K562 (cell line): ENCODE measurements around the gene ZFAND3. TPM values are rescaled to one million over a fixed set of nuclear protein-coding genes. Genes with fewer than 3 reads are reported as not detected.

Source experiments
- ATAC-seq: fragments of 200-7000 bp; cut with Tn5 transposase; 3 replicates; pipeline ENCODE4 v1.9.1; 2020; ENCODE audit warnings: moderate library complexity
- BruUV-seq: library from RNA; stranded (reverse); fragments of 400-500 nt; replicated peaks from 2 replicates; lab custom pipeline; 2021; lab: Mats Ljungman, UMichigan
- CTCF ChIA-PET: fragments of 300-600 bp; formaldehyde crosslinking; extraction: SDS; loops from one replicate; lab custom pipeline; 2021; ENCODE audit warnings: low intra/inter-chr PET ratio; lab: Yijun Ruan, JAX
- POLR2A ChIA-PET: fragments of 300-600, 350-650 bp; sonication (Branson Sonifier 250); formaldehyde crosslinking; extraction: SDS; loops from one replicate; lab custom pipeline; 2021; ENCODE audit warnings: antibody characterized with exemption, inconsistent platforms; lab: Yijun Ruan, JAX
- DNase-seq, 4 experiments: peaks; one replicate each; pipeline versions ENCODE4 v3.0.0 to v3.0.0-alpha.2; 2011 to 2018; ENCODE audit warnings: low spot score in 3 of 4, mixed read lengths in 3 of 4; ENCODE audit errors: extremely low read depth in 1 of 4
- FAIRE-seq: peaks from 2 replicates; lab custom pipeline; 2011; peaks lifted over from hg19 to GRCh38; lab: Jason Lieb, UNC
- H2AFZ ChIP-seq: 2 replicates; pipeline ENCODE4 v1.6.0; 2011; ENCODE audit warnings: low read depth, low read length, control low read depth, inconsistent platforms
- H3K27ac ChIP-seq: fragments of 200-600 bp; 3 replicates; pipeline ENCODE4 v1.8.0; 2011; ENCODE audit warnings: low read depth, mild to moderate bottlenecking, control low read depth, inconsistent platforms, low read length, moderate library complexity, mixed read lengths; ENCODE audit errors: extremely low read depth
- H3K27me3 ChIP-seq, 2 experiments: fragments of 300-600 bp in 1 of 2; 2 replicates in 1 of 2; 3 replicates in 1 of 2; pipeline versions ENCODE4 v1.6.0 to v1.8.0; 2011; ENCODE audit warnings: inconsistent platforms in 2 of 2, low read length in 2 of 2, mild to moderate bottlenecking in 1 of 2, mixed read lengths in 1 of 2, moderate library complexity in 1 of 2; ENCODE audit not compliant: control insufficient read depth in 2 of 2, insufficient read depth in 2 of 2
- H3K36me3 ChIP-seq: fragments of 300-600 bp; 3 replicates; pipeline ENCODE4 v1.8.0; 2011; ENCODE audit warnings: mild to moderate bottlenecking, low read length, inconsistent platforms; ENCODE audit not compliant: control insufficient read depth, insufficient read depth
- H3K4me1 ChIP-seq, 2 experiments: fragments of 200-600 bp in 1 of 2; replicated peaks in 1 of 2; 2 replicates in 1 of 2; 3 replicates in 1 of 2; pipeline versions ENCODE4 v1.5.1 to v1.8.0; 2011; ENCODE audit warnings: inconsistent platforms in 2 of 2, low read length in 2 of 2, mild to moderate bottlenecking in 1 of 2, mixed read lengths in 1 of 2, moderate library complexity in 1 of 2; ENCODE audit not compliant: control insufficient read depth in 2 of 2, insufficient read depth in 2 of 2
- H3K4me2 ChIP-seq: 2 replicates; pipeline ENCODE4 v1.6.1; 2011; ENCODE audit warnings: low read length, control low read depth, inconsistent platforms, mixed read lengths; ENCODE audit not compliant: insufficient read depth
- H3K4me3 ChIP-seq: fragments of 200-600 bp; sonication (generic), shearing (Covaris generic); 2 replicates; pipeline ENCODE4 v1.5.1; 2016; ENCODE audit warnings: control low read depth, inconsistent platforms
- H3K79me2 ChIP-seq: fragments of 200-600 bp; 3 replicates; pipeline ENCODE4 v1.8.0; 2011; ENCODE audit warnings: low read length, inconsistent platforms; ENCODE audit not compliant: control insufficient read depth, insufficient read depth
- H3K9ac ChIP-seq, 2 experiments: 2 replicates each; pipeline versions ENCODE4 v1.6.0 to v1.6.1; 2011; ENCODE audit warnings: low read depth in 2 of 2, low read length in 2 of 2, control low read depth in 1 of 2, inconsistent platforms in 1 of 2, mild to moderate bottlenecking in 1 of 2, mixed read lengths in 1 of 2; ENCODE audit not compliant: insufficient read depth in 1 of 2
- H3K9me1 ChIP-seq: one replicate; pipeline ENCODE4 v1.6.0; 2011; ENCODE audit warnings: inconsistent platforms, mild to moderate bottlenecking, low read length, moderate library complexity; ENCODE audit not compliant: control insufficient read depth, insufficient read depth
- H3K9me3 ChIP-seq: replicated peaks from 2 replicates; pipeline ENCODE4 v1.5.1; 2011; ENCODE audit warnings: low read depth, low read length, inconsistent platforms; ENCODE audit not compliant: control insufficient read depth, insufficient read depth
- H4K20me1 ChIP-seq: replicated peaks from 2 replicates; pipeline ENCODE4 v1.6.1; 2011; ENCODE audit warnings: low read length, inconsistent platforms, mixed read lengths; ENCODE audit not compliant: control insufficient read depth, insufficient read depth
- ARNT ChIP-seq, 2 experiments: fragments of 450-650 bp; IDR thresholded peaks; 2 replicates each; pipeline ENCODE4 v1.6.1; 2016; ENCODE audit warnings: mild to moderate bottlenecking in 1 of 2
- BCL6 ChIP-seq: fragments of 250-450 bp; sonication (Bioruptor Pico); IDR thresholded peaks from 2 replicates; pipeline ENCODE4 v1.4.0; 2020
- CBFA2T2 ChIP-seq: fragments of 450-650 bp; conservative IDR thresholded peaks from 2 replicates; pipeline ENCODE4 v1.6.1; 2017; ENCODE audit warnings: mild to moderate bottlenecking
- CXXC5 ChIP-seq: fragments of 250-450 bp; sonication (Bioruptor Pico); IDR thresholded peaks from 2 replicates; pipeline ENCODE4 v1.8.0; 2022; ENCODE audit warnings: inconsistent platforms, mild to moderate bottlenecking, moderate library complexity
- KAT7 ChIP-seq: sonication (generic); formaldehyde crosslinking; IDR thresholded peaks from 2 replicates; pipeline ENCODE4 v1.8.0; 2022; ENCODE audit warnings: missing genetic modification reagents, mild to moderate bottlenecking, borderline replicate concordance
- MECOM ChIP-seq: fragments of 250-450 bp; sonication (Bioruptor Pico); IDR thresholded peaks from 2 replicates; pipeline ENCODE4 v1.8.0; 2022; ENCODE audit warnings: inconsistent platforms
- PTBP1 ChIP-seq: fragments of 200-400 bp; formaldehyde crosslinking; IDR thresholded peaks from 2 replicates; pipeline ENCODE4 v1.6.1; 2017; ENCODE audit warnings: low read depth, low read length
- RBFOX2 ChIP-seq: fragments of 200-400 bp; formaldehyde crosslinking; IDR thresholded peaks from 2 replicates; pipeline ENCODE4 v1.6.1; 2017; ENCODE audit warnings: low read depth, mild to moderate bottlenecking, low read length, moderate library complexity
- WGBS: fragments of 100-300 bp; shearing (Covaris generic); methylation state at CpG from one replicate; pipeline ENCODE4 v1.1.6; 2016; ENCODE audit warnings: low coverage, mixed read lengths; ENCODE audit not compliant: insufficient coverage; ENCODE audit errors: missing lambda C conversion rate; 5-methylcytosine and 5-hydroxymethylcytosine counted together
- in situ Hi-C: fragments of 300-500 bp; cut with MboI; formaldehyde crosslinking; loops from 4 replicates; pipeline ENCODE4 v1.15.0; 2018; ENCODE audit warnings: inconsistent platforms, mixed read lengths
- intact Hi-C: fragments of 100-400 bp; cut with micrococcal nuclease; formaldehyde crosslinking; loops from 2 replicates; pipeline ENCODE4 v1.14.2; 2022
- polyA plus RNA-seq, 8 experiments: library from polyadenylated mRNA; depleted of rRNA in 4 of 8; stranded (reverse) in 5 of 8; unstranded in 3 of 8; fragments of >200 nt; fragmentation: Nextera tagmentation in 2 of 8; fragmentation: Illumina TruSeq in 1 of 8; extraction: Ambion mirVana in 2 of 8; extraction: Trizol in 1 of 8; gene quantifications; 2 replicates each; pipeline versions ENCODE4 v1.2.1 to v1.2.3, GENCODE V29; 2011 to 2014; ENCODE audit warnings: inconsistent platforms in 1 of 8, missing spikeins in 1 of 8
- total RNA-seq, 7 experiments: library from RNA; depleted of rRNA in 6 of 7; stranded (reverse); fragments of >200 nt in 6 of 7; fragmentation: Illumina TruSeq in 2 of 7; extraction: Trizol in 2 of 7; gene quantifications; 2 replicates each; pipeline versions ENCODE4 v1.2.1 to v1.2.3, GENCODE V29; 2011 to 2021; ENCODE audit warnings: low replicate concordance in 1 of 7
- TF ChIP-seq, protein P1 (sequence below), 2 experiments: fragments of 450-650 bp in 1 of 2; IDR thresholded peaks; 2 replicates each; pipeline ENCODE4 v1.6.1; 2011 to 2017; ENCODE audit warnings: low read depth in 2 of 2, antibody characterized with exemption in 1 of 2, borderline replicate concordance in 1 of 2, low read length in 1 of 2, mild to moderate bottlenecking in 1 of 2, mixed read lengths in 1 of 2; ENCODE audit not compliant: control insufficient read depth in 1 of 2

The ZFAND3 gene
- total and polyA plus RNA-seq, 9 of the 15 experiments (the other 6 are each of a cell fraction or from before 2014, with no cell fraction given): 0.81 to 26.6 (median 11.8) TPM

DNA sequence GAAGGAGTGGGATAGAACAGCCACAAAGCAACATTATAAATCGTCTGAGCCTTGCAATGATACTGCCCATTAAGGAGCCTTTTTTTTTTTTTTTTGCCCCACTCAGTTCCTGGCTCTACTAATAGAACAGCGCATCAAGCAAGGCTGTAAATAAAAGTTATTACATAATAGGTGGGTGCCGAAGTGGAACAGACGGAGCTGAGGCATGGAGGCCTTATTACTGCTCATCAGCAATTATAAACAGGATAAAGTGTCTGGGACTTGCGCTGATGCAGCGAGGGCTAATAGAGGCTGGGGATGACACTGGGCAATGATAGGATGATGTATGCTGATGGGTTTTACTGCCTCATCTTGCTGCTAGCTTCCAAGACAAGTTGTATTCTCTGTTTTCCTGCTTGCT is 272.1 kb downstream of the ZFAND3 start:
- Histone ChIP-seq H2AFZ (no peak overlapping the region), H3K9me3 (no peaks in the 10 kb centered on the region), H3K9me1 (no peaks in the 10 kb centered on the region), H3K36me3 (no peaks in the 10 kb centered on the region), H3K4me1 (peaks cover 2 to 5% of the 10 kb centered on the region in 2 experiments; a peak in 2 of 5 replicates), H3K27ac (no peak overlapping the region), H3K79me2 (no peaks in the 10 kb centered on the region), H3K9ac (no peak overlapping the region), H4K20me1 (no peaks in the 10 kb centered on the region), H3K4me3 (no peak overlapping the region), H3K4me2 (no peak overlapping the region), H3K27me3 (no peaks in the 10 kb centered on the region)
- no TSS peak for BruUV-seq
- ChIA-PET CTCF (no interaction called here), POLR2A (no interaction called here)
- no peak for DNase-seq
- TF ChIP-seq ARNT (IDR thresholded peaks at IDR 0.05) (no peak), CXXC5 (CRISPR knock-in tag) (no peak), PTBP1 (no peak), MECOM (CRISPR knock-in tag) (no peak), RBFOX2 (no peak), CBFA2T2 (no peak), BCL6 (CRISPR knock-in tag) (no peak), KAT7 (CRISPR knock-in tag) (no peak)
- TF ChIP-seq, protein P1, sequence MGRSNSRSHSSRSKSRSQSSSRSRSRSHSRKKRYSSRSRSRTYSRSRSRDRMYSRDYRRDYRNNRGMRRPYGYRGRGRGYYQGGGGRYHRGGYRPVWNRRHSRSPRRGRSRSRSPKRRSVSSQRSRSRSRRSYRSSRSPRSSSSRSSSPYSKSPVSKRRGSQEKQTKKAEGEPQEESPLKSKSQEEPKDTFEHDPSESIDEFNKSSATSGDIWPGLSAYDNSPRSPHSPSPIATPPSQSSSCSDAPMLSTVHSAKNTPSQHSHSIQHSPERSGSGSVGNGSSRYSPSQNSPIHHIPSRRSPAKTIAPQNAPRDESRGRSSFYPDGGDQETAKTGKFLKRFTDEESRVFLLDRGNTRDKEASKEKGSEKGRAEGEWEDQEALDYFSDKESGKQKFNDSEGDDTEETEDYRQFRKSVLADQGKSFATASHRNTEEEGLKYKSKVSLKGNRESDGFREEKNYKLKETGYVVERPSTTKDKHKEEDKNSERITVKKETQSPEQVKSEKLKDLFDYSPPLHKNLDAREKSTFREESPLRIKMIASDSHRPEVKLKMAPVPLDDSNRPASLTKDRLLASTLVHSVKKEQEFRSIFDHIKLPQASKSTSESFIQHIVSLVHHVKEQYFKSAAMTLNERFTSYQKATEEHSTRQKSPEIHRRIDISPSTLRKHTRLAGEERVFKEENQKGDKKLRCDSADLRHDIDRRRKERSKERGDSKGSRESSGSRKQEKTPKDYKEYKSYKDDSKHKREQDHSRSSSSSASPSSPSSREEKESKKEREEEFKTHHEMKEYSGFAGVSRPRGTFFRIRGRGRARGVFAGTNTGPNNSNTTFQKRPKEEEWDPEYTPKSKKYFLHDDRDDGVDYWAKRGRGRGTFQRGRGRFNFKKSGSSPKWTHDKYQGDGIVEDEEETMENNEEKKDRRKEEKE (IDR thresholded peaks at IDR 0.05; ENCODE audit: borderline replicate concordance in 1 of 2, control insufficient read depth in 1 of 2, low read depth in 2 of 2, low read length in 1 of 2): no peak
- intact Hi-C loops: no loop called here
- WGBS: 81% methylated on average over 6 of the region's 6 CpGs
- FAIRE-seq: no peak
- ATAC-seq: no peak
- in situ Hi-C loops: no loop called here
